Breast epithelium (tissue), 3 donors: ENCODE data around the gene RAX2.

Experiments used
- POLR2A ChIP-seq: fragments of 450-650 bp; IDR thresholded peaks from one replicate; pipeline ENCODE4 v1.6.1; 2016; ENCODE audit warnings: antibody characterized with exemption, mild to moderate bottlenecking, moderate library complexity
- POLR2AphosphoS5 ChIP-seq, 3 donors: sonication (generic); formaldehyde crosslinking; IDR thresholded peaks; one replicate each; pipeline ENCODE4 v1.6.1; 2017; ENCODE audit warnings: antibody characterized with exemption in 3 of 3
- TF ChIP-seq, protein P1 (sequence below), 3 donors: fragments of 450-650 bp; IDR thresholded peaks; one replicate each; pipeline ENCODE4 v1.5.1; 2016 to 2017; ENCODE audit warnings: antibody characterized with exemption in 3 of 3, mild to moderate bottlenecking in 3 of 3, moderate library complexity in 3 of 3

- TF ChIP-seq, protein P1, sequence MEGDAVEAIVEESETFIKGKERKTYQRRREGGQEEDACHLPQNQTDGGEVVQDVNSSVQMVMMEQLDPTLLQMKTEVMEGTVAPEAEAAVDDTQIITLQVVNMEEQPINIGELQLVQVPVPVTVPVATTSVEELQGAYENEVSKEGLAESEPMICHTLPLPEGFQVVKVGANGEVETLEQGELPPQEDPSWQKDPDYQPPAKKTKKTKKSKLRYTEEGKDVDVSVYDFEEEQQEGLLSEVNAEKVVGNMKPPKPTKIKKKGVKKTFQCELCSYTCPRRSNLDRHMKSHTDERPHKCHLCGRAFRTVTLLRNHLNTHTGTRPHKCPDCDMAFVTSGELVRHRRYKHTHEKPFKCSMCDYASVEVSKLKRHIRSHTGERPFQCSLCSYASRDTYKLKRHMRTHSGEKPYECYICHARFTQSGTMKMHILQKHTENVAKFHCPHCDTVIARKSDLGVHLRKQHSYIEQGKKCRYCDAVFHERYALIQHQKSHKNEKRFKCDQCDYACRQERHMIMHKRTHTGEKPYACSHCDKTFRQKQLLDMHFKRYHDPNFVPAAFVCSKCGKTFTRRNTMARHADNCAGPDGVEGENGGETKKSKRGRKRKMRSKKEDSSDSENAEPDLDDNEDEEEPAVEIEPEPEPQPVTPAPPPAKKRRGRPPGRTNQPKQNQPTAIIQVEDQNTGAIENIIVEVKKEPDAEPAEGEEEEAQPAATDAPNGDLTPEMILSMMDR (IDR thresholded peaks at IDR 0.05), result no peak
- TF ChIP-seq POLR2AphosphoS5 (IDR thresholded peaks at IDR 0.05) (no peak), POLR2A (no peak)
These were observed 35.7 kb upstream of the RAX2 start for GRCh38 chr19:3807574-3808354.
